Fibroblast of skin of left quadriceps (primary cell): Measurements from ENCODE around the gene IPO11.
"Not testable (repeated sequence)": the region's sequence is repeated elsewhere in the genome, so short reads cannot be mapped to it uniquely, and the experiment has no call there.

Experiments used
- DNase-seq, 2 experiments: peaks; one replicate each; pipeline ENCODE4 v3.0.0-alpha.2; 2013; ENCODE audit warnings: low read depth in 2 of 2

The IPO11 gene

GRCh38 chr5:62596691-62597090 lies 184.1 kb downstream of the IPO11 start:
- no peak for DNase-seq

GRCh38 chr5:62597314-62597713 lies 184.8 kb downstream of the IPO11 start:
- no peak for DNase-seq

- DNase-seq = no peak
Observed at GRCh38 chr5:62600560-62601252, 188.1 kb downstream of the IPO11 start.

- no peak for DNase-seq
Observed at GRCh38 chr5:62603934-62604333, 191.4 kb downstream of the IPO11 start.

- DNase-seq = no peak
Observed at GRCh38 chr5:62605638-62606037, 193.1 kb downstream of the IPO11 start.

GRCh38 chr5:62606878-62607277 lies 194.3 kb downstream of the IPO11 start:
- no peak for DNase-seq

GRCh38 chr5:62607615-62608014 lies 195.1 kb downstream of the IPO11 start:
- no peak for DNase-seq

GRCh38 chr5:62608529-62609511 lies 196.3 kb downstream of the IPO11 start:
- DNase-seq = no peak

GRCh38 chr5:62614355-62614754 lies 201.8 kb downstream of the IPO11 start:
- DNase-seq = no peak

- no peak for DNase-seq
Observed at GRCh38 chr5:62616615-62617277, 204.2 kb downstream of the IPO11 start.

GRCh38 chr5:62617943-62618342 lies 205.4 kb downstream of the IPO11 start:
- no peak for DNase-seq

GRCh38 chr5:62620761-62621160 lies 208.2 kb downstream of the IPO11 start:
- DNase-seq = no peak

- no peak for DNase-seq
Observed at GRCh38 chr5:62621280-62621679, 208.7 kb downstream of the IPO11 start.

- DNase-seq = no peak
Observed at GRCh38 chr5:62623271-62623670, 210.7 kb downstream of the IPO11 start.

- not testable (repeated sequence) for DNase-seq
Observed at GRCh38 chr5:62624436-62624835, 211.9 kb downstream of the IPO11 start.

- DNase-seq = no peak
Observed at GRCh38 chr5:62626534-62626933, 214.0 kb downstream of the IPO11 start.

- DNase-seq = no peak
Observed at GRCh38 chr5:62627121-62627520, 214.6 kb downstream of the IPO11 start.

GRCh38 chr5:62627901-62628300 lies 215.3 kb downstream of the IPO11 start:
- DNase-seq = no peak

- no peak for DNase-seq
Observed at GRCh38 chr5:62631909-62632580, 219.5 kb downstream of the IPO11 start.

- DNase-seq = no peak
Observed at GRCh38 chr5:62633243-62633642, 220.7 kb downstream of the IPO11 start.

GRCh38 chr5:62640446-62640845 lies 227.9 kb downstream of the IPO11 start:
- DNase-seq = no peak

GRCh38 chr5:62642468-62642867 lies 229.9 kb downstream of the IPO11 start:
- DNase-seq = no peak
